B cell (primary cell): ENCODE results near the gene ACAN. TPM values are rescaled to one million over a fixed set of nuclear protein-coding genes. Genes with fewer than 3 reads are reported as not detected.

Experiments
- ATAC-seq: fragments of 200-7000 bp; cut with Tn5 transposase; one replicate; pipeline ENCODE4 v1.10.0; 2021; ENCODE audit warnings: low read depth, mild to moderate bottlenecking, moderate number of reproducible peaks, moderate library complexity
- CTCF ChIA-PET: fragments of 350-600 bp; sonication (Branson Sonifier 250); formaldehyde crosslinking; loops from one replicate; lab custom pipeline; 2021; ENCODE audit warnings: antibody characterized with exemption, inconsistent platforms; lab: Charles Lee
- POLR2A ChIA-PET: fragments of 350-600 bp; sonication (Branson Sonifier 250); formaldehyde crosslinking; loops from one replicate; lab custom pipeline; 2021; ENCODE audit warnings: antibody characterized with exemption; lab: Charles Lee
- DNase-seq: peaks from one replicate; pipeline ENCODE4 v3.0.0; 2013
- H2AFZ ChIP-seq: 2 replicates; pipeline ENCODE4 v1.6.1; 2012; ENCODE audit warnings: mild to moderate bottlenecking, low read depth, low read length; ENCODE audit not compliant: insufficient read depth, poor library complexity, severe bottlenecking
- H3K27ac ChIP-seq, 2 donors: 1 replicate in 1 of 2; 2 replicates in 1 of 2; pipeline ENCODE4 v1.5.1; 2012 to 2013; ENCODE audit warnings: low read length in 2 of 2, mild to moderate bottlenecking in 2 of 2, moderate library complexity in 1 of 2
- H3K27me3 ChIP-seq, 4 experiments: fragments of 200-600 bp in 1 of 4; sonication (generic) in 1 of 4; replicated peaks in 1 of 4; 1 replicate in 2 of 4; 2 replicates in 2 of 4; pipeline versions ENCODE4 v1.6.1 to v1.7.0; 2013 to 2016; ENCODE audit warnings: low read length in 3 of 4, mild to moderate bottlenecking in 2 of 4, mixed read lengths in 1 of 4, moderate library complexity in 1 of 4; ENCODE audit not compliant: insufficient read depth in 4 of 4, control insufficient read depth in 3 of 4; ENCODE audit errors: control extremely low read depth in 1 of 4
- H3K36me3 ChIP-seq, 2 experiments: replicated peaks in 1 of 2; 1 replicate in 1 of 2; 2 replicates in 1 of 2; pipeline versions ENCODE4 v1.6.1 to v1.7.1; 2013; ENCODE audit warnings: low read length in 1 of 2; ENCODE audit not compliant: insufficient read depth in 2 of 2, control insufficient read depth in 1 of 2; ENCODE audit errors: control extremely low read depth in 1 of 2, extremely low read depth in 1 of 2
- H3K4me1 ChIP-seq, 2 donors: fragments of 200-600 bp in 1 of 2; sonication (generic) in 1 of 2; 1 replicate in 1 of 2; 2 replicates in 1 of 2; pipeline versions ENCODE4 v1.5.1 to v1.6.1; 2013 to 2017; ENCODE audit warnings: low read length in 2 of 2; ENCODE audit not compliant: control insufficient read depth in 2 of 2, insufficient read depth in 2 of 2
- H3K4me2 ChIP-seq: replicated peaks from 2 replicates; pipeline ENCODE3; 2012; ENCODE audit warnings: mild to moderate bottlenecking, low read depth, low read length; ENCODE audit not compliant: poor library complexity, severe bottlenecking
- H3K4me3 ChIP-seq, 5 experiments: fragments of 200-600 bp in 1 of 5; sonication (generic) in 1 of 5; 1 replicate in 3 of 5; 2 replicates in 2 of 5; pipeline versions ENCODE4 v1.5.1 to v1.7.0; 2011 to 2016; ENCODE audit warnings: low read length in 4 of 5, mild to moderate bottlenecking in 4 of 5, low read depth in 2 of 5, control low read depth in 1 of 5, moderate library complexity in 1 of 5; ENCODE audit not compliant: insufficient read depth in 1 of 5; ENCODE audit errors: control extremely low read depth in 1 of 5, extremely low read depth in 1 of 5
- H3K79me2 ChIP-seq: fragments of 200-600 bp; sonication (generic); one replicate; pipeline ENCODE4 v1.6.0; 2016; ENCODE audit warnings: low read length; ENCODE audit not compliant: control insufficient read depth, insufficient read depth
- H3K9ac ChIP-seq: fragments of 200-600 bp; sonication (generic); 2 replicates; pipeline ENCODE4 v1.6.1; 2017; ENCODE audit warnings: mild to moderate bottlenecking, low read length, moderate library complexity
- H3K9me3 ChIP-seq, 3 donors: one replicate each; pipeline versions ENCODE4 v1.6.1 to v1.7.1; 2013; ENCODE audit warnings: low read length in 2 of 3; ENCODE audit not compliant: control insufficient read depth in 2 of 3, insufficient read depth in 1 of 3; ENCODE audit errors: control extremely low read depth in 1 of 3
- H4K20me1 ChIP-seq: 2 replicates; pipeline ENCODE4 v1.6.0; 2012; ENCODE audit warnings: mild to moderate bottlenecking, low read length; ENCODE audit not compliant: insufficient read depth, control insufficient read depth, poor library complexity, severe bottlenecking
- H3K27ac Mint-ChIP-seq: one replicate; pipeline ENCODE4 v1.8.0; 2021; ENCODE audit warnings: mixed read lengths
- H3K27me3 Mint-ChIP-seq: one replicate; pipeline ENCODE4 v1.8.0; 2021; ENCODE audit warnings: mixed read lengths
- H3K4me1 Mint-ChIP-seq: one replicate; pipeline ENCODE4 v1.8.0; 2021; ENCODE audit warnings: mixed read lengths
- H3K4me3 Mint-ChIP-seq: one replicate; pipeline ENCODE4 v1.8.0; 2021; ENCODE audit warnings: mixed read lengths
- H3K9me3 Mint-ChIP-seq: one replicate; pipeline ENCODE4 v1.8.0; 2022; ENCODE audit warnings: mixed read lengths; ENCODE audit not compliant: insufficient read depth
- CTCF ChIP-seq: fragments of 200-600 bp; IDR thresholded peaks from one replicate; pipeline ENCODE4 v1.8.0; 2022; ENCODE audit warnings: antibody characterized with exemption, mild to moderate bottlenecking
- EZH2 ChIP-seq: IDR thresholded peaks from 2 replicates; pipeline ENCODE4 v1.6.1; 2012; ENCODE audit warnings: borderline replicate concordance, low read depth, mild to moderate bottlenecking, moderate library complexity, low read length; ENCODE audit not compliant: insufficient read depth, poor library complexity, severe bottlenecking
- WGBS: methylation state at CpG from one replicate; pipeline ENCODE4 v1.1.5; 2013; ENCODE audit warnings: missing lambda C conversion rate; ENCODE audit not compliant: insufficient coverage; 5-methylcytosine and 5-hydroxymethylcytosine counted together
- intact Hi-C: fragments of 100-400 bp; cut with micrococcal nuclease; formaldehyde crosslinking; loops from one replicate; pipeline ENCODE4 v1.10.0; 2022
- polyA plus RNA-seq: library from polyadenylated mRNA; depleted of rRNA; stranded (reverse); fragments of >200 nt; gene quantifications from 2 replicates; pipeline ENCODE4 v1.2.3, GENCODE V29; 2012
- total RNA-seq, 2 donors: library from RNA; stranded (reverse); fragments of 120-200 nt in 1 of 2; gene quantifications; 1 replicate in 1 of 2; 2 replicates in 1 of 2; pipeline versions ENCODE4 v1.2.3 to v1.2.4, GENCODE V29; 2013 to 2022

Gene ACAN
- total and polyA plus RNA-seq, 2 donors (not counting 1 experiment from before 2014, with no cell fraction given) = 0.01 TPM; not detected in 1

- ATAC-seq (no peak), DNase-seq (no peak)
- H3K4me3 Mint-ChIP-seq = no peak overlapping the region
- H3K79me2 ChIP-seq = no peaks in the 10 kb centered on the region
- intact Hi-C loops = no loop called here
- H3K4me1 ChIP-seq = peaks cover 7 to 10% of the 10 kb centered on the region in 2 donors
- H3K27ac ChIP-seq = no peak overlapping the region
- POLR2A ChIA-PET = no interaction called here
- peaks cover 11% of the 10 kb centered on the region for H3K4me1 Mint-ChIP-seq
- H3K36me3 ChIP-seq = no peaks in the 10 kb centered on the region
- CTCF ChIA-PET = no interaction called here
- no peaks in the 10 kb centered on the region for H4K20me1 ChIP-seq
- H3K27ac Mint-ChIP-seq = no peak overlapping the region
- peaks cover 34% of the 10 kb centered on the region for H3K27me3 Mint-ChIP-seq
- no peaks in the 10 kb centered on the region for H3K9me3 ChIP-seq
- WGBS = 95% methylated on average over 6 of the region's 6 CpGs
- H3K9ac ChIP-seq = no peak overlapping the region
- H3K4me3 ChIP-seq = no peak overlapping the region
- TF ChIP-seq CTCF = no peak
- peaks cover 0 to 24% (median 14%) of the 10 kb centered on the region in 4 experiments for H3K27me3 ChIP-seq
- H3K4me2 ChIP-seq = no peak overlapping the region
- no peak overlapping the region for H2AFZ ChIP-seq
- H3K9me3 Mint-ChIP-seq = no peaks in the 10 kb centered on the region
Observed at GRCh38 chr15:88814393-88814792, 11.2 kb downstream of the ACAN start.

GRCh38 chr15:88818920-88819319, 15.7 kb downstream of the ACAN start:
- POLR2A ChIA-PET = no interaction called here
- Histone ChIP-seq H3K4me3 (no peak overlapping the region), H3K79me2 (no peaks in the 10 kb centered on the region), H3K27ac (no peak overlapping the region), H3K4me1 (no peaks in the 10 kb centered on the region), H3K4me2 (no peak overlapping the region), H3K9ac (no peak overlapping the region), H3K36me3 (no peaks in the 10 kb centered on the region), H3K9me3 (peaks cover 0 to 3% (median 0%) of the 10 kb centered on the region in 3 donors), H2AFZ (no peak overlapping the region), H4K20me1 (no peaks in the 10 kb centered on the region), H3K27me3 (peaks cover 0 to 9% (median 3%) of the 10 kb centered on the region in 4 experiments)
- no peak overlapping the region for H3K27ac Mint-ChIP-seq
- H3K4me1 Mint-ChIP-seq = no peaks in the 10 kb centered on the region
- peaks cover 43% of the 10 kb centered on the region for H3K27me3 Mint-ChIP-seq
- H3K4me3 Mint-ChIP-seq = no peak overlapping the region
- no peaks in the 10 kb centered on the region for H3K9me3 Mint-ChIP-seq
- DNase-seq (no peak), ATAC-seq (no peak)
- TF ChIP-seq CTCF (no peak), EZH2 (no peak)
- intact Hi-C loops = no loop called here
- 73% methylated on average over 2 of the region's 2 CpGs for WGBS
- CTCF ChIA-PET = no interaction called here
